Common myeloid progenitor, CD34-positive (primary cell): Measurements from ENCODE around the gene SLC47A2.

Experiments
- CTCF ChIA-PET: fragments of 350-600 bp; sonication (Branson Sonifier 250); formaldehyde crosslinking; loops from one replicate; lab custom pipeline; 2021; ENCODE audit warnings: antibody characterized with exemption; lab: Charles Lee
- POLR2A ChIA-PET: fragments of 350-600 bp; sonication (Branson Sonifier 250); formaldehyde crosslinking; loops from one replicate; lab custom pipeline; 2021; ENCODE audit warnings: antibody characterized with exemption; lab: Charles Lee
- DNase-seq, 3 donors: peaks; one replicate each; pipeline versions ENCODE4 v3.0.0 to v3.0.0-alpha.2; 2013
- H3K27ac ChIP-seq, 2 experiments: 1 replicate in 1 of 2; 2 replicates in 1 of 2; pipeline ENCODE4 v1.7.0; 2013; ENCODE audit warnings: inconsistent platforms in 2 of 2, low read length in 2 of 2, mild to moderate bottlenecking in 2 of 2, low read depth in 1 of 2, moderate library complexity in 1 of 2; ENCODE audit not compliant: severe bottlenecking in 2 of 2, insufficient read depth in 1 of 2, poor library complexity in 1 of 2
- H3K27me3 ChIP-seq, 5 experiments: replicated peaks in 2 of 5; 1 replicate in 3 of 5; 2 replicates in 2 of 5; pipeline versions ENCODE4 v1.6.1 to v1.7.0; 2013; ENCODE audit warnings: low read length in 4 of 5, mild to moderate bottlenecking in 2 of 5, moderate library complexity in 2 of 5, inconsistent platforms in 1 of 5; ENCODE audit not compliant: insufficient read depth in 5 of 5, control insufficient read depth in 4 of 5
- H3K36me3 ChIP-seq, 4 experiments: 1 replicate in 2 of 4; 2 replicates in 2 of 4; pipeline versions ENCODE4 v1.6.1 to v1.7.0; 2013; ENCODE audit warnings: low read length in 3 of 4, control low read depth in 1 of 4, mild to moderate bottlenecking in 1 of 4; ENCODE audit not compliant: control insufficient read depth in 4 of 4, insufficient read depth in 4 of 4
- H3K4me1 ChIP-seq, 4 experiments: 1 replicate in 3 of 4; 2 replicates in 1 of 4; pipeline versions ENCODE4 v1.6.1 to v1.7.1; 2013; ENCODE audit warnings: low read length in 3 of 4, mild to moderate bottlenecking in 3 of 4, control low read depth in 1 of 4, inconsistent platforms in 1 of 4, moderate library complexity in 1 of 4; ENCODE audit not compliant: control insufficient read depth in 4 of 4, insufficient read depth in 4 of 4; ENCODE audit errors: control extremely low read depth in 1 of 4
- H3K4me3 ChIP-seq, 7 experiments: 1 replicate in 4 of 7; 2 replicates in 3 of 7; pipeline versions ENCODE4 v1.5.1 to v1.7.0; 2013; ENCODE audit warnings: mild to moderate bottlenecking in 7 of 7, low read length in 6 of 7, moderate library complexity in 6 of 7, inconsistent platforms in 2 of 7, low read depth in 2 of 7, control low read depth in 1 of 7; ENCODE audit not compliant: insufficient read depth in 4 of 7, control insufficient read depth in 1 of 7; ENCODE audit errors: extremely low read depth in 1 of 7
- H3K9me3 ChIP-seq, 5 experiments: 1 replicate in 4 of 5; 2 replicates in 1 of 5; pipeline versions ENCODE4 v1.6.1 to v1.7.1; 2013; ENCODE audit warnings: low read length in 4 of 5, mild to moderate bottlenecking in 2 of 5, inconsistent platforms in 1 of 5, low read depth in 1 of 5, moderate library complexity in 1 of 5; ENCODE audit not compliant: control insufficient read depth in 4 of 5, insufficient read depth in 2 of 5; ENCODE audit errors: control extremely low read depth in 1 of 5
- WGBS: methylation state at CpG from one replicate; pipeline ENCODE4 v1.1.5; 2013; ENCODE audit not compliant: insufficient coverage; 5-methylcytosine and 5-hydroxymethylcytosine counted together

The SLC47A2 gene

GRCh38 chr17:19656336-19656735 lies 60.0 kb downstream of the SLC47A2 start:
- peaks cover 4 to 49% (median 7%) of the 10 kb centered on the region in 4 experiments for H3K36me3 ChIP-seq
- peak overlapping the region in 1 of 7 experiments; percentile 20 for H3K4me3 ChIP-seq
- H3K27me3 ChIP-seq: no peaks in the 10 kb centered on the region
- peak in 2 of 3 donors; percentile 32 to 53 for DNase-seq
- H3K27ac ChIP-seq: no peak overlapping the region
- CTCF ChIA-PET: interaction anchor here (1.2 to 1.4 kb wide), 3 partner anchors 10 to 41 kb away, joined by 3 to 4 read pairs (median 3); no protein-coding TSS in a partner anchor
- 52% methylated on average over 2 of the region's 4 CpGs for WGBS
- POLR2A ChIA-PET: interaction anchor here (1.3 kb wide), 1 partner anchor 7 kb away, joined by 3 read pairs; the partner anchor contains the start of gene ALDH3A2
- no peaks in the 10 kb centered on the region for H3K9me3 ChIP-seq
- H3K4me1 ChIP-seq: peaks cover 0 to 15% (median 1%) of the 10 kb centered on the region in 4 experiments

GRCh38 chr17:19654896-19655295 lies 61.5 kb downstream of the SLC47A2 start:
- Histone ChIP-seq H3K4me1 (peaks cover 0 to 16% (median 3%) of the 10 kb centered on the region in 4 experiments), H3K9me3 (no peaks in the 10 kb centered on the region), H3K4me3 (no peak overlapping the region), H3K27ac (no peak overlapping the region), H3K36me3 (peaks cover 4 to 39% (median 7%) of the 10 kb centered on the region in 4 experiments), H3K27me3 (no peaks in the 10 kb centered on the region)
- POLR2A ChIA-PET: no interaction called here
- CTCF ChIA-PET: interaction anchor here (1.4 kb wide), 1 partner anchor 32 kb away, joined by 3 read pairs; no protein-coding TSS in a partner anchor
- WGBS: 50% methylated on average over 1 of the region's 4 CpGs
- peak in 2 of 3 donors; percentile 72 to 74 for DNase-seq

GRCh38 chr17:19654342-19654886 lies 62.0 kb downstream of the SLC47A2 start:
- peak in 1 of 3 donors; percentile 2 for DNase-seq
- ChIA-PET POLR2A (no interaction called here), CTCF (no interaction called here)
- Histone ChIP-seq H3K27me3 (no peaks in the 10 kb centered on the region), H3K27ac (no peak overlapping the region), H3K36me3 (peaks cover 4 to 39% (median 7%) of the 10 kb centered on the region in 4 experiments), H3K9me3 (no peaks in the 10 kb centered on the region), H3K4me1 (peaks cover 0 to 21% (median 7%) of the 10 kb centered on the region in 4 experiments), H3K4me3 (no peak overlapping the region)
- whole genome bisulfite sequencing: 96% methylated on average over 23 of the region's 30 CpGs

- Histone ChIP-seq H3K4me3 (no peak overlapping the region), H3K4me1 (peaks cover 4 to 37% (median 24%) of the 10 kb centered on the region in 4 experiments), H3K36me3 (peaks cover 4 to 30% (median 7%) of the 10 kb centered on the region in 4 experiments), H3K27ac (no peak overlapping the region), H3K27me3 (no peaks in the 10 kb centered on the region), H3K9me3 (no peaks in the 10 kb centered on the region)
- ChIA-PET CTCF (no interaction called here), POLR2A (interaction anchor here (0.6 kb wide), 1 partner anchor 30 kb away, joined by 3 read pairs; no protein-coding TSS in a partner anchor)
- no peak for DNase-seq
- WGBS: 100% methylated on average over 3 of the region's 3 CpGs
Measured at GRCh38 chr17:19652595-19652994, 63.8 kb downstream of the SLC47A2 start.

- Histone ChIP-seq H3K27me3 (no peaks in the 10 kb centered on the region), H3K27ac (no peak overlapping the region), H3K36me3 (peaks cover 4 to 29% (median 7%) of the 10 kb centered on the region in 4 experiments), H3K4me3 (no peak overlapping the region), H3K4me1 (peaks cover 10 to 36% (median 32%) of the 10 kb centered on the region in 4 experiments), H3K9me3 (no peaks in the 10 kb centered on the region)
- POLR2A ChIA-PET: no interaction called here
- CTCF ChIA-PET: interaction anchor here (0.5 kb wide), 1 partner anchor 10 kb away, joined by 4 read pairs; no protein-coding TSS in a partner anchor
- WGBS: 96% methylated on average over 3 of the region's 5 CpGs
- DNase-seq: no peak
Measured at GRCh38 chr17:19651451-19652238, 64.7 kb downstream of the SLC47A2 start.

GRCh38 chr17:19650826-19651225 lies 65.6 kb downstream of the SLC47A2 start:
- H3K36me3 ChIP-seq: peaks cover 3 to 21% (median 6%) of the 10 kb centered on the region in 4 experiments
- no CpG with 5 or more reads among the region's 1 CpG for WGBS
- H3K9me3 ChIP-seq: no peaks in the 10 kb centered on the region
- H3K4me3 ChIP-seq: no peak overlapping the region
- H3K27me3 ChIP-seq: no peaks in the 10 kb centered on the region
- H3K4me1 ChIP-seq: peaks cover 10 to 32% (median 29%) of the 10 kb centered on the region in 4 experiments
- CTCF ChIA-PET: no interaction called here
- no peak overlapping the region for H3K27ac ChIP-seq
- POLR2A ChIA-PET: no interaction called here
- DNase-seq: no peak
